ENCODE measurements around the gene PHLDA3. TPM values are rescaled to one million over a fixed set of nuclear protein-coding genes. Genes with fewer than 3 reads are reported as not detected.

The PHLDA3 gene
- total and polyA plus RNA-seq, 2 of the 13 experiments (the other 11 are each of a cell fraction or from before 2014, with no cell fraction given) = 16.7 to 33.6 TPM

DNA sequence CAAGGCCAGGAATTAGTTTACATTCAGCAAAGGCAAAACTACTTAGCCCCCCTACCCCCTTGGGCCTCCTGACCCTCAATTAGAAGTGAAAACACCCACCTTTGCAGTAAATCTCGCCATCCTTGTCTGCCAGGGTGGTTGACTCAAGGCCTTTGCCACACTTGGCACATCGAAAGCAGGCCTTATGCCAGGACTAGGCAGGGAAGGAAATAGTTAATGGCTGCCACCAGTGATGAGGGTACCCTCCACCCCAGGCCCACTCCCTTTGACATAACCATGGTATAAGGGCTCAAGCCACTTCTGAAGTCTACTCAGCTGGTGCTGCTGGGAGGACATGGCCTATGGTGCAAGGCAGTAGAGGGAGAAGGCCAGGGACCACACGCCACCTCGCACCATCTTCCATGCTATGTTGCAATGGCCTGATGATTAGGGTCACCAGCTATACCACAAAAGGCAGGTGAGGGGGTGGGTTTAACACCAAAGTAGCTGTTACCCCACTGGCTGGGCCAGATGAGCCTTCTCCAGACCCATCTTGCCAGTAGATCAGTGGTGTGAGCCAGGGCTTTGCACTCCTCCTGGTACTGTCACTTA, 16.3 kb upstream of the PHLDA3 start (continued):
- TF ChIP-seq, protein P1, sequence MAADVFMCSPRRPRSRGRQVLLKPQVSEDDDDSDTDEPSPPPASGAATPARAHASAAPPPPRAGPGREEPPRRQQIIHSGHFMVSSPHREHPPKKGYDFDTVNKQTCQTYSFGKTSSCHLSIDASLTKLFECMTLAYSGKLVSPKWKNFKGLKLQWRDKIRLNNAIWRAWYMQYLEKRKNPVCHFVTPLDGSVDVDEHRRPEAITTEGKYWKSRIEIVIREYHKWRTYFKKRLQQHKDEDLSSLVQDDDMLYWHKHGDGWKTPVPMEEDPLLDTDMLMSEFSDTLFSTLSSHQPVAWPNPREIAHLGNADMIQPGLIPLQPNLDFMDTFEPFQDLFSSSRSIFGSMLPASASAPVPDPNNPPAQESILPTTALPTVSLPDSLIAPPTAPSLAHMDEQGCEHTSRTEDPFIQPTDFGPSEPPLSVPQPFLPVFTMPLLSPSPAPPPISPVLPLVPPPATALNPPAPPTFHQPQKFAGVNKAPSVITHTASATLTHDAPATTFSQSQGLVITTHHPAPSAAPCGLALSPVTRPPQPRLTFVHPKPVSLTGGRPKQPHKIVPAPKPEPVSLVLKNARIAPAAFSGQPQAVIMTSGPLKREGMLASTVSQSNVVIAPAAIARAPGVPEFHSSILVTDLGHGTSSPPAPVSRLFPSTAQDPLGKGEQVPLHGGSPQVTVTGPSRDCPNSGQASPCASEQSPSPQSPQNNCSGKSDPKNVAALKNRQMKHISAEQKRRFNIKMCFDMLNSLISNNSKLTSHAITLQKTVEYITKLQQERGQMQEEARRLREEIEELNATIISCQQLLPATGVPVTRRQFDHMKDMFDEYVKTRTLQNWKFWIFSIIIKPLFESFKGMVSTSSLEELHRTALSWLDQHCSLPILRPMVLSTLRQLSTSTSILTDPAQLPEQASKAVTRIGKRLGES (CRISPR knock-in tag; IDR thresholded peaks at IDR 0.05; ENCODE audit: borderline replicate concordance) = no peak
- TF ChIP-seq, protein P2, sequence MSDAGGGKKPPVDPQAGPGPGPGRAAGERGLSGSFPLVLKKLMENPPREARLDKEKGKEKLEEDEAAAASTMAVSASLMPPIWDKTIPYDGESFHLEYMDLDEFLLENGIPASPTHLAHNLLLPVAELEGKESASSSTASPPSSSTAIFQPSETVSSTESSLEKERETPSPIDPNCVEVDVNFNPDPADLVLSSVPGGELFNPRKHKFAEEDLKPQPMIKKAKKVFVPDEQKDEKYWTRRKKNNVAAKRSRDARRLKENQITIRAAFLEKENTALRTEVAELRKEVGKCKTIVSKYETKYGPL (CRISPR knock-in tag; IDR thresholded peaks at IDR 0.05) = no peak
- TF ChIP-seq ZNF337 (CRISPR knock-in tag; IDR thresholded peaks at IDR 0.05; ENCODE audit: borderline replicate concordance, low read depth) = no peak
- TF ChIP-seq ZNF260 (CRISPR knock-in tag; IDR thresholded peaks at IDR 0.05; ENCODE audit: borderline replicate concordance, low read depth) = no peak
- TF ChIP-seq, protein P3, sequence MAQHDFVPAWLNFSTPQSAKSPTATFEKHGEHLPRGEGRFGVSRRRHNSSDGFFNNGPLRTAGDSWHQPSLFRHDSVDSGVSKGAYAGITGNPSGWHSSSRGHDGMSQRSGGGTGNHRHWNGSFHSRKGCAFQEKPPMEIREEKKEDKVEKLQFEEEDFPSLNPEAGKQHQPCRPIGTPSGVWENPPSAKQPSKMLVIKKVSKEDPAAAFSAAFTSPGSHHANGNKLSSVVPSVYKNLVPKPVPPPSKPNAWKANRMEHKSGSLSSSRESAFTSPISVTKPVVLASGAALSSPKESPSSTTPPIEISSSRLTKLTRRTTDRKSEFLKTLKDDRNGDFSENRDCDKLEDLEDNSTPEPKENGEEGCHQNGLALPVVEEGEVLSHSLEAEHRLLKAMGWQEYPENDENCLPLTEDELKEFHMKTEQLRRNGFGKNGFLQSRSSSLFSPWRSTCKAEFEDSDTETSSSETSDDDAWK (CRISPR knock-in tag; IDR thresholded peaks at IDR 0.05) = no peak

DNA sequence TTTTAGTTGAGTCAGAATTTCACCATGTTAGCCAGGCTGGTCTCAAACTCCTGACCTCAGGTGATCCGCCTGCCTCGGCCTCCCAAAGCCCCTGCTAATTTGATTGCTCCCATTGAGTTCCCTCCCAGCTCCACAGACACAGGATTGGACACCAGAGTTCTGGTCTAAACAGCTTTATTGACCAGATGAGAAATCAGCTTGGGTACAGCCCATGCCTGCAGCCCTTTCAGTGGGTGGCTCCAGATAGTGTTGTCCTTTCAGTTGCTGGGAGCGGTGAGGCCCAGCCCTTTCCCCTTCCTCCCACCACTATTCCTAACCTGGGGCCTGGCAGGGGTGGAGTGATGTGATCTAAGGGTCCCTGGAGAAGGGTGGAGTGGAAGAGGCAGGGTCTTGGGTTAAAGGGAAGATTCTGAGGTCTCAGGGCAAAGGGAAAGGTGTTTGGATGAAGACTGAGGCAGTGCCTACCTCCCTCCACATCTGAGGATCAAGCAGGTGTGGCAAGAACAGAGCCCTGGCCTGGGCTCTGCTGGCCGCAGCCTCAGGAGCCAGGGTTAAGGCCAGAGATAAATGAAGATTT, 14.5 kb upstream of the PHLDA3 start:
- BruUV-seq (replicated peaks) = no TSS peak
- H3K9me3 ChIP-seq (ENCODE audit: low read length) = no peaks in the 10 kb centered on the region
- H2AFZ ChIP-seq (ENCODE audit: low read length) = no peak overlapping the region
- H3K36me3 ChIP-seq (replicated peaks in 1 of 2; ENCODE audit: control insufficient read depth in 1 of 2, insufficient read depth in 2 of 2, low read length in 2 of 2) = peaks cover 6 to 11% of the 10 kb centered on the region in 2 experiments; a peak in 3 of 5 replicates
- H3K27me3 ChIP-seq (ENCODE audit: control insufficient read depth in 1 of 2, insufficient read depth in 2 of 2, low read length in 2 of 2) = peaks cover 0 to 17% of the 10 kb centered on the region in 2 experiments; a peak in 2 of 5 replicates
- no peak overlapping the region for H3K4me3 ChIP-seq (replicated peaks in 1 of 3; ENCODE audit: insufficient read depth in 1 of 3, low read depth in 2 of 3, low read length in 3 of 3)
- H3K27ac ChIP-seq (ENCODE audit: extremely low read length, insufficient read depth, low read length) = no peak overlapping the region
- DNase-seq (ENCODE audit: low spot score) = no peak
- WGBS (ENCODE audit: low lambda C conversion rate) = 96% methylated on average over 4 of the region's 4 CpGs
- H4K20me1 ChIP-seq (ENCODE audit: insufficient read depth, low read length) = no peaks in the 10 kb centered on the region
- ChIA-PET CTCF (ENCODE audit: low intra/inter-chr PET ratio, low total read pairs) (interaction anchor here (4.7 kb wide), 1 partner anchor 30 kb away, joined by 226 read pairs; no protein-coding TSS in a partner anchor), POLR2A (interaction anchor here (1.0 to 4.5 kb wide), 6 partner anchors 15 to 28 kb away, joined by 3 to 45 read pairs (median 7); partner anchors contain the start of genes CSRP1 and PHLDA3)
- no peaks in the 10 kb centered on the region for H3K79me2 ChIP-seq (ENCODE audit: insufficient read depth, low read length)
- no peak overlapping the region for H3K4me2 ChIP-seq (ENCODE audit: low read depth, low read length)
- in situ Hi-C loops (cut with HindIII; ENCODE audit: extremely low pct_ligation_motif_present, low pct_unique_long_range_greater_than_20kb) = no loop called here
- H3K4me1 ChIP-seq (ENCODE audit: insufficient read depth, low read length) = peaks cover 29% of the 10 kb centered on the region
- no peak for ATAC-seq
- intact Hi-C loops (cut with micrococcal nuclease; ENCODE audit: unreplicated experiment) = no loop called here
- no peak for FAIRE-seq
- H3K9ac ChIP-seq (ENCODE audit: insufficient read depth, low read depth, low read length) = no peak overlapping the region
- TF ChIP-seq KDM5A (IDR thresholded peaks at IDR 0.05; ENCODE audit: borderline replicate concordance, low read length) = no peak
- TF ChIP-seq, protein P4, sequence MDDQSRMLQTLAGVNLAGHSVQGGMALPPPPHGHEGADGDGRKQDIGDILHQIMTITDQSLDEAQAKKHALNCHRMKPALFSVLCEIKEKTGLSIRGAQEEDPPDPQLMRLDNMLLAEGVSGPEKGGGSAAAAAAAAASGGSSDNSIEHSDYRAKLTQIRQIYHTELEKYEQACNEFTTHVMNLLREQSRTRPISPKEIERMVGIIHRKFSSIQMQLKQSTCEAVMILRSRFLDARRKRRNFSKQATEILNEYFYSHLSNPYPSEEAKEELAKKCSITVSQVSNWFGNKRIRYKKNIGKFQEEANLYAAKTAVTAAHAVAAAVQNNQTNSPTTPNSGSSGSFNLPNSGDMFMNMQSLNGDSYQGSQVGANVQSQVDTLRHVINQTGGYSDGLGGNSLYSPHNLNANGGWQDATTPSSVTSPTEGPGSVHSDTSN (CRISPR knock-in tag; IDR thresholded peaks at IDR 0.05; ENCODE audit: borderline replicate concordance) = no peak
- no peak for TF ChIP-seq ZNF441 (CRISPR knock-in tag; IDR thresholded peaks at IDR 0.05; ENCODE audit: borderline replicate concordance)
- no peak for TF ChIP-seq ZNF382 (CRISPR knock-in tag; IDR thresholded peaks at IDR 0.05; ENCODE audit: borderline replicate concordance)
- TF ChIP-seq, protein P5, sequence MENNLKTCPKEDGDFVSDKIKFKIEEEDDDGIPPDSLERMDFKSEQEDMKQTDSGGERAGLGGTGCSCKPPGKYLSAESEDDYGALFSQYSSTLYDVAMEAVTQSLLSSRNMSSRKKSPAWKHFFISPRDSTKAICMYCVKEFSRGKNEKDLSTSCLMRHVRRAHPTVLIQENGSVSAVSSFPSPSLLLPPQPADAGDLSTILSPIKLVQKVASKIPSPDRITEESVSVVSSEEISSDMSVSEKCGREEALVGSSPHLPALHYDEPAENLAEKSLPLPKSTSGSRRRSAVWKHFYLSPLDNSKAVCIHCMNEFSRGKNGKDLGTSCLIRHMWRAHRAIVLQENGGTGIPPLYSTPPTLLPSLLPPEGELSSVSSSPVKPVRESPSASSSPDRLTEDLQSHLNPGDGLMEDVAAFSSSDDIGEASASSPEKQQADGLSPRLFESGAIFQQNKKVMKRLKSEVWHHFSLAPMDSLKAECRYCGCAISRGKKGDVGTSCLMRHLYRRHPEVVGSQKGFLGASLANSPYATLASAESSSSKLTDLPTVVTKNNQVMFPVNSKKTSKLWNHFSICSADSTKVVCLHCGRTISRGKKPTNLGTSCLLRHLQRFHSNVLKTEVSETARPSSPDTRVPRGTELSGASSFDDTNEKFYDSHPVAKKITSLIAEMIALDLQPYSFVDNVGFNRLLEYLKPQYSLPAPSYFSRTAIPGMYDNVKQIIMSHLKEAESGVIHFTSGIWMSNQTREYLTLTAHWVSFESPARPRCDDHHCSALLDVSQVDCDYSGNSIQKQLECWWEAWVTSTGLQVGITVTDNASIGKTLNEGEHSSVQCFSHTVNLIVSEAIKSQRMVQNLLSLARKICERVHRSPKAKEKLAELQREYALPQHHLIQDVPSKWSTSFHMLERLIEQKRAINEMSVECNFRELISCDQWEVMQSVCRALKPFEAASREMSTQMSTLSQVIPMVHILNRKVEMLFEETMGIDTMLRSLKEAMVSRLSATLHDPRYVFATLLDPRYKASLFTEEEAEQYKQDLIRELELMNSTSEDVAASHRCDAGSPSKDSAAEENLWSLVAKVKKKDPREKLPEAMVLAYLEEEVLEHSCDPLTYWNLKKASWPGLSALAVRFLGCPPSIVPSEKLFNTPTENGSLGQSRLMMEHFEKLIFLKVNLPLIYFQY (CRISPR knock-in tag; IDR thresholded peaks at IDR 0.05; ENCODE audit: borderline replicate concordance) = no peak
